ENCODE data around the gene SLC32A1. TPM values are rescaled to one million over a fixed set of nuclear protein-coding genes. Genes with fewer than 3 reads are reported as not detected.

The SLC32A1 gene
- total RNA-seq, 3 donors from 2014 or later, result not detected

- Mint-ChIP-seq H3K36me3 (ENCODE audit: insufficient read depth) (no peaks in the 10 kb centered on the region), H3K9me3 (no peaks in the 10 kb centered on the region), H3K4me1 (ENCODE audit: low read depth) (peaks cover 49% of the 10 kb centered on the region), H3K27me3 (ENCODE audit: low read depth) (peaks cover 96% of the 10 kb centered on the region), H3K4me3 (no peak overlapping the region)
- no peak for ATAC-seq
- DNase-seq, result no peak
These were observed 5.5 kb downstream of the SLC32A1 start for GRCh38 chr20:38729767-38730166.

- Mint-ChIP-seq H3K27me3 (ENCODE audit: low read depth) (peaks cover 96% of the 10 kb centered on the region), H3K9me3 (no peaks in the 10 kb centered on the region), H3K4me3 (peak overlapping the region; percentile 73), H3K36me3 (ENCODE audit: insufficient read depth) (no peaks in the 10 kb centered on the region), H3K4me1 (ENCODE audit: low read depth) (peaks cover 44% of the 10 kb centered on the region)
- no peak for DNase-seq
- no peak for ATAC-seq
These were observed 6.1 kb downstream of the SLC32A1 start for GRCh38 chr20:38730167-38730988.

- Mint-ChIP-seq H3K4me1 (ENCODE audit: low read depth) (peaks cover 38% of the 10 kb centered on the region), H3K36me3 (ENCODE audit: insufficient read depth) (no peaks in the 10 kb centered on the region), H3K9me3 (no peaks in the 10 kb centered on the region), H3K4me3 (peak overlapping the region; percentile 73), H3K27me3 (ENCODE audit: low read depth) (peaks cover 97% of the 10 kb centered on the region)
- ATAC-seq, result peak; percentile 78 to 83
- peak; percentile 82 for DNase-seq
These were observed 6.9 kb downstream of the SLC32A1 start for GRCh38 chr20:38730989-38731737.

DNA sequence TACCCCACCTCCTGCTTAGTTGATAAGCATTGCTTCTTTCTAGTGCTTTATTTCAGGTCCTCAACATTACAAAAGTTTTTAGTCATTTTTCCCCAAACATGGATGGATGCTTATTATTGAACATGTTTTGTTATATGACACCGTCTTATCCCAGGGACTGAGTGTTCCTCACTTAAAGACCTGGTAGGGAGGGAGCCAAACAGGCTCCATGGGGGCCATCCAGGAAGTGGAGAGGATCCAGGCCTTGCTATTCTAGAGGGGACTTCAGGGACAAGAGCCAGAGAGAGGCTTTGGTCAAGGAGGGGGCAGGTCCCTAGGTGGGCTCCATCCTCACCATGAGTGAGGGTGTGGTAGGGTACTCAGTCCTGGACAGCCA is 7.4 kb downstream of the SLC32A1 start:
- no peak for ATAC-seq
- Mint-ChIP-seq H3K4me1 (ENCODE audit: low read depth) (peaks cover 34% of the 10 kb centered on the region), H3K27me3 (ENCODE audit: low read depth) (peaks cover 97% of the 10 kb centered on the region), H3K9me3 (no peaks in the 10 kb centered on the region), H3K4me3 (peak overlapping the region; percentile 73), H3K36me3 (ENCODE audit: insufficient read depth) (no peaks in the 10 kb centered on the region)
- DNase-seq, result no peak

GRCh38 chr20:38732981-38733380 is 8.7 kb downstream of the SLC32A1 start:
- Mint-ChIP-seq H3K36me3 (ENCODE audit: insufficient read depth) (no peaks in the 10 kb centered on the region), H3K9me3 (no peaks in the 10 kb centered on the region), H3K4me3 (no peak overlapping the region), H3K4me1 (ENCODE audit: low read depth) (peaks cover 23% of the 10 kb centered on the region), H3K27me3 (ENCODE audit: low read depth) (peaks cover 93% of the 10 kb centered on the region)
- DNase-seq (no peak), ATAC-seq (no peak)

DNA sequence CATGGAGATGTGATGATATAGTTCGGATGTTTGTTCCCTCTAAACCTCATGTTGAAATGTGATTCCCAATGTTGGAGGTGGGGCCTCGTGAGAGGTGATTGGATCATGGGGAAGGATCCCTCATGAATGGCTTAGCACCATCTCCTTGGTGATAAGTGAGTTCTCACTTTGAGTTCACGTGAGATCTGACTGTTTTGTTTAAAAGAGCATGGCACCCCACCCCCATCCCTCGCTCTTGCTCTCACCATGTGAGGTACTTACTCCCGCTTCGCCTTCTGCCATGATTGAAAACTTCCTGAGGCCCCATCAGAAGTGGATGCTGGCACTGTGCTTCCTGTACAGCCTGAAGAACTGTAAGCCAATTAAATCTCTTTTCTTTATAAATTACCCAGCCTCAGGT is 10.9 kb downstream of the SLC32A1 start:
- peaks cover 81% of the 10 kb centered on the region for H3K27me3 Mint-ChIP-seq (ENCODE audit: low read depth)

DNA sequence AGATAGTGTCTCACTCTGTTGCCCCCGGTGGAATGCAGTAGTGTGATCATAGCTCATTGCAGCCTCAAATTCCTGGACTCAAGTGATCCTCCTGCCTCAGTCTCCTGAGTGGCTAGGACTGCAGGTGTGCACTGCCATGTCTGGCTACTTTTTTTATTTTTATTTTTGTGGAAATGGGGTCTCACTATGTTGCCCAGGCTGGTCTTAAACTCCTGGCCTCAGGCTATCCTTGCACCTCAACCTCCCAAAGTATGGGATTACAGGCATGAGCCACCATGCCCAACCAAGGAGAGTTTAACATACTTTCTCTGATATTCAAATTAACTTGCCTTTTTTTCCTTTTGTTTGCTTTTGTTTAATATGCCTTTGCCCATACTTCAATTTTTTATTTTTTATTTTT is 13.6 kb downstream of the SLC32A1 start:
- Mint-ChIP-seq H3K9me3 (no peaks in the 10 kb centered on the region), H3K4me3 (no peak overlapping the region), H3K36me3 (ENCODE audit: insufficient read depth) (no peaks in the 10 kb centered on the region), H3K4me1 (ENCODE audit: low read depth) (no peaks in the 10 kb centered on the region), H3K27me3 (ENCODE audit: low read depth) (peaks cover 82% of the 10 kb centered on the region)
- ATAC-seq (no peak), DNase-seq (no peak)

More for the DNA sequence above, 10.9 kb downstream of the SLC32A1 start:
- H3K9me3 Mint-ChIP-seq, result no peaks in the 10 kb centered on the region
- no peak for DNase-seq
- no peak for ATAC-seq
- H3K4me1 Mint-ChIP-seq (ENCODE audit: low read depth), result peaks cover 9% of the 10 kb centered on the region
- no peak overlapping the region for H3K4me3 Mint-ChIP-seq
- no peaks in the 10 kb centered on the region for H3K36me3 Mint-ChIP-seq (ENCODE audit: insufficient read depth)

DNA sequence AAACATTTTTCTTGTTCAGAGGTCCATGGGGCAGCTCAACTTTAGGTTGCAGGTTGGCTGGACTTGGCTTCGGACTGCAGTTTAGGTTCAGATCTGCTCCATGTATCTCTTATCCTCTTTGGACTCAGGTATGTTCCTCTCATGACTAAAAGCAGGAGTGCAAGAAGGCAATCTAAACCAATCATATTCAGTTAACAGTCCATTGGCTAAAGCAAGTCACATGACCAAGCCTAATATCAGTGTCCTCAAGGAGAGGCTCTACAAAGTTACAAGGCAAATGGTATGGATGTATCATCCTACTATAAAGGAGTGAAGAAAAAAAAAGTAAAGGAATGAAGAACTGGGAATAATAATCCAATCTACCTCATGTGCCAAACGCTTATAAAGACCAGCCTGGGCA is 21.5 kb downstream of the SLC32A1 start:
- Mint-ChIP-seq H3K9me3 (no peaks in the 10 kb centered on the region), H3K4me1 (ENCODE audit: low read depth) (peaks cover 24% of the 10 kb centered on the region), H3K4me3 (no peak overlapping the region), H3K36me3 (ENCODE audit: insufficient read depth) (peaks cover 4% of the 10 kb centered on the region), H3K27me3 (ENCODE audit: low read depth) (peaks cover 26% of the 10 kb centered on the region)
- DNase-seq, result no peak
- no peak for ATAC-seq

GRCh38 chr20:38747495-38748096 is 23.3 kb downstream of the SLC32A1 start:
- H3K27me3 Mint-ChIP-seq (ENCODE audit: low read depth), result peaks cover 8% of the 10 kb centered on the region

DNA sequence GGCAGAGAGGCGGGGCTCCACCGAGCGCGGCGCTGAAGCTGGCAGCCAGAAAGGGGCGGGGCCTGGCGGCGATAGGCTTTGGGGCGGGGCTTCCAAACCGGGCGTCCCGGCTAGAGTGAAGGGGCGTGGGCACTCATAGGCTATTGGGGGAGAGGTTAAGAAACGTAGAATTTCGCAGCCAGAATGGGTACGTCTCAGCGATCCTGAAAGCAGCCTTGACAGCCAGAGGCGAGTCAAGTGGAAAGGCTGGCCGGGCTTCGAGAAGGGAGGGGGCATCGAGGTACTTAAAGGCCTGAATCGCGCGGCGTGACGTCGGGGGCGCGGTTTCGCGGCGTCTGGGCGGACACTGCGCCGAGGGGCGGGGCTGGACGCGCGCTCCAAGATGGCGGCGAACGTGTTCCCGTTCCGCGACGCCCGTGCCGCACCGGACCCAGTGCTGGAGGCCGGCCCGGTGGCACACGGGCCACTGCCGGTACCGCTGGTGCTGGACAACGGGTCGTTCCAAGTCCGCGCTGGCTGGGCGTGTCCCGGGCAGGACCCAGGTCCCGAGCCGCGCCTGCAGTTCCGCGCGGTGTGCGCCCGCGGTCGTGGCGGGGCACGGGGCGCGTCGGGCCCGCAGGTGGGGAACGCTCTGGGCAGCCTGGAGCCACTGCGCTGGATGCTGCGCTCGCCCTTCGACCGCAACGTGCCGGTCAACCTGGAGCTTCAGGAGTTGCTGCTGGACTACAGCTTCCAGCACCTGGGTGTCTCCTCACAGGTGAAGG is 24.0 kb downstream of the SLC32A1 start, which contains the start of gene ACTR5:
Gene ACTR5 (plus strand): TSS at position 364 of the 764 bp plus-strand sequence. CDS start 19 bp downstream, at position 383.
- Mint-ChIP-seq H3K9me3 (no peaks in the 10 kb centered on the region), H3K4me3 (peak within 1 kb of the TSS; percentile 93), H3K4me1 (ENCODE audit: low read depth) (peaks cover 26% of the 10 kb centered on the region), H3K27me3 (ENCODE audit: low read depth) (peaks cover 5% of the 10 kb centered on the region), H3K36me3 (ENCODE audit: insufficient read depth) (peaks cover 13% of the 10 kb centered on the region)
- DNase-seq, result peak; percentile 98
- ATAC-seq, result peak; percentile 90 to 92

More at GRCh38 chr20:38747495-38748096, 23.3 kb downstream of the SLC32A1 start:
- Mint-ChIP-seq H3K4me3 (peak overlapping the region; percentile 93), H3K36me3 (ENCODE audit: insufficient read depth) (peaks cover 9% of the 10 kb centered on the region), H3K9me3 (no peaks in the 10 kb centered on the region), H3K4me1 (ENCODE audit: low read depth) (peaks cover 26% of the 10 kb centered on the region)
- ATAC-seq (no peak), DNase-seq (no peak)

DNA sequence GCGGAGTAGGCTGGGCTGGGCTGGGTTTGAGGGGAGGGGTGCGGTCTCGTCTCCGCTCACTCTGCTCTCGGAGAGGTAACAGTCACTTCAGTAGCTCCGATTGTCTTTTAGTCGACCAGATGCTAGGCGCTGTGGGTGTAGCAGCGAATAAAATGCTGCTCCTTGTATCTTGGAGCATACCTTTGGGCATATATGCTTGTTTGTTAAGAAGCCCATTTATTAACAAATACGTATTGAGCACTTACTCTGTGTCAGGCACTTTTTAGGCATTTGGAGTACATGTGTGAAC is 24.5 kb downstream of the SLC32A1 start:
- DNase-seq, result peak; percentile 58
- ATAC-seq, result peak; percentile 60 to 65

GRCh38 chr20:38751360-38751976 is 27.2 kb downstream of the SLC32A1 start:
- Mint-ChIP-seq H3K4me3 (no peak overlapping the region), H3K9me3 (no peaks in the 10 kb centered on the region), H3K36me3 (ENCODE audit: insufficient read depth) (peaks cover 31% of the 10 kb centered on the region), H3K4me1 (ENCODE audit: low read depth) (peaks cover 26% of the 10 kb centered on the region), H3K27me3 (ENCODE audit: low read depth) (no peaks in the 10 kb centered on the region)
- DNase-seq (no peak), ATAC-seq (no peak)

More for the DNA sequence above, 24.5 kb downstream of the SLC32A1 start:
- Mint-ChIP-seq H3K9me3 (no peaks in the 10 kb centered on the region), H3K27me3 (ENCODE audit: low read depth) (peaks cover under 1% of the 10 kb centered on the region), H3K36me3 (ENCODE audit: insufficient read depth) (peaks cover 14% of the 10 kb centered on the region), H3K4me1 (ENCODE audit: low read depth) (peaks cover 26% of the 10 kb centered on the region), H3K4me3 (peak overlapping the region; percentile 84)

DNA sequence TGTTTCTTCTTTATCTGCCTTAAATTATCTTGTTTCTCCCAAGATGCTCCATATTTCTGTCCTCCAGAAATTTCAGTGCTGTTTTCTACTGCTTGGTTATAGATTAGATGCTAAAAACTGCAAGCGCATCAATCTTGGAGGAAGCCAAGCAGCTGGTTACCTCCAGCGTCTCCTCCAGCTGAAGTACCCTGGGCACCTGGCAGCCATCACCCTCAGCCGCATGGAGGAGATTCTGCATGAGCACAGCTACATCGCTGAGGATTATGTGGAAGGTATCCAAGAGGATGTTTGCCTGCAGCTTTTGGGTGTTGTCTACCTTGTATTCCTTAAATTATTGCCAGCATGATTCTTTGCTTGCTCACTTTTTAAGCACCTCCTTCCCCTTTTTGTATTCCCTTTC is 27.7 kb downstream of the SLC32A1 start:
- no peaks in the 10 kb centered on the region for H3K9me3 Mint-ChIP-seq
- peaks cover 26% of the 10 kb centered on the region for H3K4me1 Mint-ChIP-seq (ENCODE audit: low read depth)
- DNase-seq, result no peak
- ATAC-seq, result no peak
- peaks cover 32% of the 10 kb centered on the region for H3K36me3 Mint-ChIP-seq (ENCODE audit: insufficient read depth)
- H3K27me3 Mint-ChIP-seq (ENCODE audit: low read depth), result no peaks in the 10 kb centered on the region
- H3K4me3 Mint-ChIP-seq, result no peak overlapping the region
